Measurements from ENCODE around the gene CASZ1.

Gene CASZ1

DNA sequence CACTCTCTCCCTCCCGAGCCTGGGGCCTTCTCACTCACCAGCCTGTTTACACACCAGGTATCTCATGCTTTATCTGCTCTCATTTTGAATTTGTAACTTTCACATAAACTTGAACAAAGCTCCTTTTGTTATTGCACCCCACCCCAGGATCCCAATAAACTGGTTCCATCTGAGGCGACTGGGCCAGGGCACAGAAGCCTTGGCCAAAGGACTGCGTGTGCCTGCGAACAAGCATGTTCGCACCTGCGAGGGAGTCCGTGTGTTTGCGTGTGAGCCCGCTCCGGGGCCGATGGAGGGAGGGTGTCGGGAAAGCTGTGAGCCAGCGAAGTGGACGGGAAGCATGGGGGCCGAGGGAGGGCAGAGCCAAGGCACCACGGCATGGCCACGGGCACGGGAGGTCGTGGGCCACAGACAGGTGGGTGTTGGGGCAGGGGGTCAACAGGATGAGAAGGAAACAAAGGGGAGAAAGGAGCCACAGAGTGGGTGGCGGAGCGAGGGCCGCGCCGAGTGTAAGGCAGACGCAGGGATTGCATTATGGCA is 98.8 kb downstream of the CASZ1 start:
- no peak for DNase-seq

DNA sequence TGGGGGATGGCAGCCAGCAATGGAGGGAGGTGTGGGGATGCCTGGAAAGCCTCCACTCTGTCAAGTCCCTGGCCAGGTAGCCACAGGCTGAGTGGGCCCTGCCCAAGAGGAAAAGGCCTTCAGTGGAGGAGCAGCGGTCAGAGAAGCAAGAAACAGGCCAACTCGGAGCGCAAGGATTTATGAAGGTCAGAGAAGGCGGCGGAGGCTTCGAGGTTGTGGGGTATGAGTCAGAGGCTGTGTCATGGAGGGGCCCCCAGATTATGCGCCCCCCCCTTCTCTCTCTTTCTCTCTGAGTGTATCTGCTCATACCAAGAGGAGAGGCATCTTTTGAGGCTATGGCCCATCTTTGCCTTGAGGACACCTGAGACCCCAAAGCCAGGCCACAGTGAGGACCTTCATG is 99.5 kb downstream of the CASZ1 start:
- no peak for DNase-seq

DNA sequence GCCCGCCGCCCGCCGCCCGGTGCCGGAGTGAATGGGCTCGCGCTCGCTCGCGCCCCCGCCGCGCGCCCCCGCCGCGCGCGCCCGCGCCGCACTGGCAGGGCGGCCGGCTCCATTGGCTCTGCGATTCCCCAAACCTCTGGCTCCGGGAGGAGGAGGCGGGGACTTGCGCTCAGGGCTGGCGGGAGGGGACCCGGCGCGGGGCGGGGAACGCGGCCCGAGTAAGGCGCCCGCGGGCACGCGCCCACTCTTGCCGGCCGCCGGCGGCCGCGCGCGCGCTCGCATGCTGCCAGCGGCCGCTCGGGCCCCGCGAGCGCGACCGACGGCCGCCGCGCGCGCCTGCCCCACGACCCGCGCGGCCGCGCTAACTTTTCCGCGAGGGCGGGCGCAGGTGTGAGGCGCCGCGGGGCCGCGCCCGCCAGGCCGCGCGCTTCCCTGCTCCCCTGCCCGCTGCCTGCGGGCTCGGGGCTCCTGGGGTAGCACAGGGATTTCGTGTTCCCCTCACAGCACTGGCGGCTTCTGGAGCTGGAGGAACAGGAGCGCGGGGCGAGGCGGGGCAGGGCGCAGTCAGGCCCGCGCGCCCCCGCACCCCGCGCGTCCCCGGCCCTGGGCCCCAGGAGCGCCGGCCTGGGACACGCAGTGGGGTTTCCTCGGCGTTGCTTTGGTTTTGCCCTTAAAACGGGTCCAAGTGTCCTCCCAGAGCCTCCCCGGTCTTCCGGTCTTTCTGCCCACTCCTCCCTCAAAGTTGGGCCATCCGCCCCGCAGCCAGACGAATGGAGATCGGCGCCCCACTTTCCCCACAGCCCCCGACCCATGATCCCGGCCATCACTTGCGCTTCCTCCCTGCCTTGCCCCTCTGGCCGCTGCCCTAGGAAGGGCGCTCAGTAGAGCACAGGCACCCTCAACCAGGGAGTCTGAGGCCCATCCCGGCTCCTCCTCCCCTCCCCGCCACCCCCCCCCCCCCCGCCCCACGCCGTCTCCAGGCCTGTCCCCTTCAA is 101.5 kb downstream of the CASZ1 start:
- DNase-seq = peak; percentile 69

DNA sequence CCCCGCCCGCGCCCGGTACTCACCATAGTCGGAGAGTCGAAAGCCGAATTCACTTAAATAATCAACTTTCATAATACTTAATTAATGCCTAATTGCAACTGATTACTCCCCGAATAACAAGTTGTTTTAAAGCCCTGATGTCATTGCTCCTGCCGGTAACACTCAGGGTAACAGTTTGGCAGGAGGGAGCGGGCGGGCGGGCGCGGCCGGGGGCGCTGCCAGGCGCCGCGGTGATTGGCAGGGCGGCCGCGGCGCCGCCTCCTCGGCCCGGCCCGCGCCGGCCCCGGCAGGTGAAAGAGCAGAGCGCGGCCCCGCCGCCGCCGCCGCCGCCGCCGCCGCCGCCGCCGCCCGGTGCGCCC is 102.2 kb downstream of the CASZ1 start:
- DNase-seq = no peak

DNA sequence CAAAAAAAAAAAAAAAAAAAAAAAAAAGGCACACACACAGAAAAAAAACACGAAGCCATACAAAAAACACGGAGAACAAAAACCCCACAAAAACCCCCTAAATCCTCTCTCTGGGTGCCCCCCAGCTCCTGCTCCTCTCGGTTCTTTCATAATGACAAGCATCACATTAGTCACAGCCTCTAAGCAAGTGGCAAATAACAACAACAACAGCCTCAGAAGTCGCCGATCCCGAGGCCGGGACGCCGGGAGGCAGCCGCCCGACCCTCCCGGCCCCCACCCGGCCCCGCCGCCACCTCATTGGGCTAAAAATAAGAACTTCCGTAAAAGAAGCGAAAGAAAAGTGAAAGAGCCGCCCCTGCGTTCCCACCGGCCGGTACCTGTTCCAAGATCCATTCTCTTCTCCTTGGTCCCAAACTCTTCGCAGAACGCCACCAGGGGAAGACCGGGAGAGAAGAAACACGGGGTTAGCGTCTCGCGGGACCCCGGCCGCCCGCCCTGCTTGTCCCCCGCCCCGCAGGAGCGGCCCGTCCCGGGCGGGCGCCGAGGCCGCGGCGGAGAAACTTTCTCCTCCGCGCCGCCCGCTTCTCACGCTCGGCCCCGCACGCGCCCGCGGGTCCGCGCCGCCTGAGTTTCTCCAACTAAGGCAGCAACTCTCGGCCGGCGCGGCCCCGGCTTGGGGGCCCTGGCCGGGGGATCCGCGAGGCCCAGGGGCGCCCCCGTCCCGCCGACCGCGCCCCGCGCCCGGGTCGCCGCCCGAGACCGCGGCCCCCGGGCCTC is 102.8 kb downstream of the CASZ1 start:
- no peak for DNase-seq

DNA sequence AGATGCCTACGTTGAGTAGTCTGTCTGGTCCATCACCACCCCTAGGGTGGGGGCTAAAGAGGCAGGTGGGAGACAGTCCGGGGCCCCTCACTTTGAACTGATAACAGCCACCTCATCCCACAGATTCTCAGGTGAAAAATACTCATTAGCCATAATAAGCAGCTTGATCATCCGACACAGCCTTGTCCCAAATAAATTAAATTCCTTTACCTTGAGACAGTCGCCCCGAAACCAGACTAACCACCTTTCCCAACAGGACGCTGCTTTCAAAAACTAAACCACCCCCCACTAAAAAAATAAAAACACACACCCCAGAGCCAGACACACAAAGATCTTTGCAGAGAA is 103.3 kb downstream of the CASZ1 start:
- no peak for DNase-seq

DNA sequence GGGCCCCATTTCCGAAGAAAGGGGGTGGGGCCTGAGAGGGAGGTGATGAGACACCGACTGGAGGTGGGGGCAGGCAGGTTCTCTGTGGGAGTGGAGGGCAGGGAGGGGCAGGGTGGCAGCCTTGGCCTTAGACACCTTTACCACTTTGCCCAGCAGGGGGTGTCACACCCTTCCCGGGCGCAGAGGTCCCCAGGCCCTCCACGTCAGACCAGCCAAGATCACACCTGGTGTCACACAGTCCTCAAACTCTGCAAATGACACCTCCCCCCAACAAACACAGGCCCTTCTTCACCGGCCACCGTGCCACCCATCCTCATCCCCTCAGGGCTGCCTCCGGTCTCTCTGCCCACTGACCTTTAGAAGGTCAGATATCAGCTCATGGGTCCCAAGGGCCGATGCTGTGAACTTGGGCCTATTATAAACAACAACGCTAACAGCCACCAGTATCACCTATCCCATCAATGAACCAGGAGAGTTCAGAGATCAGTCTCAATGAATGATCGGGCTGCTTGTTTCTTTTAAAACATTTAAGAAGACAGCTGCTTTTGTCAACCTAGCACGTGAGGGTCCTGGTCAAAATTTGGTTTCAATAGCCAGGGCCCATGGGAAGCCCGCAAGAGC is 103.9 kb downstream of the CASZ1 start:
- DNase-seq = no peak

DNA sequence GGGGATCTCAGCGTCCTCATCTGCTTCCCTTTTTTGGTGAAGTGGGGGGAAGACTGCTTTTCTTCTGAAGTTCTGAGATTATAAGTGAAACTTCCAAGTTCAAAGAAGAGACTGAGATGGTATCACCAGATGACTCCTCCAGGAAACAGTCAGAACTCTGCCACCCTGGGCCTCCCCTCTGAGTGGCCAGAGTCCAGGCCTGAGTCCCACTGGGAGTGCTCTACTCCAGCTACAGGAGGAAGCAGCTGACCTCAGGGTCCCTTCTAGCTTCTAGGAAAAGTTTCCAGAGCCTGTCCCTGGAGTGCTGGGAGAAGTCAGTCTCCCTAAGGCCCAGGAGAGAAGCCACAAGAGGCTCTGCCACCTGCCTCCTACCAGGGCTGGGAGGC is 104.7 kb downstream of the CASZ1 start:
- DNase-seq = no peak

DNA sequence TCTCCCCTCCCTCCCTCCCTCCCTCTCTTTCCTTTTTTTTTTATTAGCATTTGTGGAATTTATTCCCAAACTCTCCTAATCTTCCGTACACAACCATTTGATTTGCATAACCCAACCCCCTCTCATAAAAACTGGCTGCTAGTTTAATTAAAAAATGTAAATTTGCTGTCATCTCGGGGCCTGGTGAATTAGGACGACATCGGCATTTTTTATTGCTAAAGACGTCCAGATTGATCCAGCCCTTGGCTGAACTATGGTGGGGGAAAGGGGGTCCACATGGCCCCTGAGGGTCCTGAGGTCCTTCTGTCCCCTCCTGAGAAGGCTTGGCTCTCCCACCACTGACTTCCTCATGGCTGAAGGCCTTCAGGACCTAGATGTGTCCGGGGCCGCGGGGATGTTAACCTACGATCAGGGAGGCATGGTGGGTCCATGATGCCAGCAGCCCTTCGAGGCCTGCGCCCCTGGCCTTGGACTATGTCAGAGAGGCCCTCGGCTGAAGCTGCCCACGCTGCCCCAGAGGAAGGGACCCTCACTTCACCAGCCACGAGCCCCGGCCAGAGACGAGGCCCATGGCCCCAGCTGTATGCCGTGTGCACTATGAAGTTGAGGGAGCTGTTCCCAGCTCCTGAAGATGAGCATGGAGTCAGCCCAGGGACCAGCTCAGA is 105.2 kb downstream of the CASZ1 start:
- DNase-seq = no peak

DNA sequence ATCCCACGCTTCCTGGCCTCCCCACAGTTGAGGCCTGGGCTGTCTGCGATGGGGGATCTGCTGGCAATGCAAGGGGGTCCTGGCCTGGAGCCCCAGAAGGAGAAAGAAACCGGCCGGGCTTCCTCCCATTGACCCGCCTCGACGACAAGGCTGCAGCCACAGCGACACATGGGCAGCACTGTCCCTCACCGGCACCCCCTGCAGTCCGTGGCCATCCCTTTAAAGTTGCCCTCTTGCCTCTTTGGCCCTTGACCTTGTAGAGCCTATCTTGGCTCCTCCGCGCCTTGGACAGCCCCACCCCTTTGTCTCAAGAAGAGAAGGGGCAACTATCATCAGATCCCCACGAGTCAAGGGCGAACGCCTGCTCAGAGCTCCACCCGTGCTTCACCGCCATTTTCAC is 106.0 kb downstream of the CASZ1 start:
- no peak for DNase-seq

DNA sequence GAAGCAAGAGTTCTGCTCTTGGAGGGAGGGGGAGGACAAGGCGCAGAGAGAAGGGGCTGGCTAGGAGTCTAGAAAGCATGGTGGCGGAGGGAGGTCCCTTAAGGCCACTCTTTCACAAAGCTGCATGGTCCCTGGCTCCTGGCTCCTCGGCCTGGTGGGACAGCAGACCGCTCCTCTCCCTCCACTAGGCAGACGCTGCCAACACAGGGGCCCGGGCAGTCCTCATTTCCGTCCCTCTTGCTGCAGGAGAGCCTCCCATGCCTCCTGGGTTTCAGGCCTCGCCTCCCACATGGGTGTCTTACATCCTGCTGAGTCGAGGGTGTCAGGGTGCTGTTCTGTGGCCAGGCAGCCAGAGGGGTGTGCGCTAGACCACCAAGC is 108.0 kb downstream of the CASZ1 start:
- DNase-seq = no peak

DNA sequence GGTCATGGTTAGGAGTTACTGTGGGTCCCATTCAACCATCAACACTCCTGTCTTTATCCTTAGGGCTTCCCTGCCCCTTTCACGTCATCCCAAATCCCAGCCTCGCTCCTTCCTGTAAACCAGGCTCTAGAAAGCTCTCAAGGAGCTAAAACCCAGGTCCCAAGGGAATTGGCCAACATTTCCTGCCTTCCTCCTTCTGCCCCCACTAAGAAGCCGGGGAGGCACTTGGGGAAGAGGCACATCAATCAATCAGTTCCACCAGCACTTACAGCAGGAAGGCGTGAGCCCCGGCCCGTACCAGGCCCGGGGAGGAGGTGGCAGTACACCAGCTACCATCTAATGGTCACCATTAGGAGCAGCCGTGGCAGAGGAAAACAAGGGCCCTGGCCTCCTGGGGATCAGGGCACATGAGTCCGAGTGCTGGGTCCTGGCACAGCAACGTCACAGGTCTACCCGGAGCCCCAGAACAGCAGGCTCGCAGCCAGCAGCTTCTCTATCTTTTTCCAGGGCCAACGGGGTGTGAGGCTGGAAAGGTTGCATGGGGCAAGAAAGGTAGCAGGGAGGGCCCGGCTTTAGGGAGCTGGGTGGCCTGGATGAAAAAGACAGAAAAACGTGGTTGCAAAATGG is 108.6 kb downstream of the CASZ1 start:
- DNase-seq = peak; percentile 66

DNA sequence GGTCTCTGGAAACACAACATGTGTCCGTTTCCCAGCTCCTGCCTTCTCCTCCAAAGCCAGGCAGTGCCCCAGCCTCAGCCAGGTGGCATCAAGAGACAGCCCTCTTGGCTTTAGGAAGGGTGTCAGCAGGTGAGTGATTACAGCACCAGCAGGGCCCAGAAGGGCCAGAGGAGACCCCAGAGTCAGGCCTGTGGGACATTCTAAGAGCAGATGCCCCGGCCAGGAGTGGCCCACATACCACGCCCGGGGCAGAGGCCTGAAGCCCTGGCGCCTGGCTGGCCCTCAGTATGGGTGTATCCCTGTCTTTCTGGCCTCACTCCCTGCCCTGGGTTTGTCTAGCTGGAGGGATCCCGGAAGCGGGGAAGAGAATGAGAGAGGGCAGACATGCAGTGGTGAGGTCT is 109.2 kb downstream of the CASZ1 start:
- DNase-seq = no peak

DNA sequence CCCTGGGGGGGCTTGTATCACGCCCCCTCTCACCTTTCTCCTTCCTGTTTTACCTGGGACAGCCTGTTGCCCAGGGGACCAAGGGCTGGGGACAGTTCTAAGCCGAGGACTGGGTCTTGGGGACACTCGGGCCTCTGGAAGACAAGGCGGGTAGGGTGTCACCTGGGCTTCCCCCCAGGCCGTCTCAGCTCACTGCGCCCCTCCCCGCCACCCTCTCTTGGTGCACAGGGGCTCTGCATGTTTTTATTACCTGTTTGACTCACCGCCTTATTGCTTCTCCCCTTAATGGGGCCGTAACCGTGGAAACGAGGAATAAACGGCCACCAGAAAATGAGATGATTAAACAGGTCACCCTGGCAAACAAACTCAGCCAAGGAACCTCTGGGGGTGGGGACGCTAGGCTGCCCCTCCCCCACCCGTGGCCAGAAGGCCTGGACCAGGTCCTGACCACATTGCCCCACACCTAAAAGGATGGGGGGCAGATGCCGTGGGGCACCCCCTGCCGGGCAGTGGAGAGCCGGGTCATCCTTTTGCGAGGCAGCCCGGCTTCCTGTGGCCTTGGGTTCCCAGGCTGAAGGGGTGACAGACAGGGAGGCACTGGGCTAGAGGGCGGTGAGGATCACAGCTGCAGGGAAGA is 109.9 kb downstream of the CASZ1 start:
- DNase-seq = peak; percentile 13

DNA sequence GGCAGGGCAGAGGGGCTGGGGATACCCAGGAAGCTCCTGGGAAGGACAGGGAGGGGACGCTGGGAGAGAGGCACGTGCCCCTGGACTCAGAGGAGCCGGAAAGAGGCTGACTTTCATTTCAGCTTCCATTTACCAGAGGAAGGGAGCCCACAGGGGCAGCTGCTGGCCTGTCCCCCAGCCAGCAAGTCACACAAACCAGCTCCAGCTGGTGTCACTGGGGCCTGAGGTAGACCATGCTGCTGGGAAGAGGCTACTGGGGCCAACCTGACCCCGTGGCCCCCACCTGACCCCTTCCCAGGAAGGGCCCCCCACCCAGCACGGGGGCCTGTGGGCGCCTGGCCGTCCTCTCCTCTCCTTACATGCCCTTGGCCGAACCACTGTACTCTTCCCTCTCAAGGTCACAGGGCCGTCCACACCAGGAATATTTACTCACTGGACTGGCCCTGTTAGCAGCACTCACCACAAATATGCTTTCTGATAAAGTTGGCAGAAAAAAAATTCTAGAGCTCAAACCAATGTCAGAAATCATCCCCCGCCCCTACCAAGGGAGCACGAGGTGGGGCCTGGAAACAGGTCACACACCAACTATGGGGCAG is 110.5 kb downstream of the CASZ1 start:
- no peak for DNase-seq

DNA sequence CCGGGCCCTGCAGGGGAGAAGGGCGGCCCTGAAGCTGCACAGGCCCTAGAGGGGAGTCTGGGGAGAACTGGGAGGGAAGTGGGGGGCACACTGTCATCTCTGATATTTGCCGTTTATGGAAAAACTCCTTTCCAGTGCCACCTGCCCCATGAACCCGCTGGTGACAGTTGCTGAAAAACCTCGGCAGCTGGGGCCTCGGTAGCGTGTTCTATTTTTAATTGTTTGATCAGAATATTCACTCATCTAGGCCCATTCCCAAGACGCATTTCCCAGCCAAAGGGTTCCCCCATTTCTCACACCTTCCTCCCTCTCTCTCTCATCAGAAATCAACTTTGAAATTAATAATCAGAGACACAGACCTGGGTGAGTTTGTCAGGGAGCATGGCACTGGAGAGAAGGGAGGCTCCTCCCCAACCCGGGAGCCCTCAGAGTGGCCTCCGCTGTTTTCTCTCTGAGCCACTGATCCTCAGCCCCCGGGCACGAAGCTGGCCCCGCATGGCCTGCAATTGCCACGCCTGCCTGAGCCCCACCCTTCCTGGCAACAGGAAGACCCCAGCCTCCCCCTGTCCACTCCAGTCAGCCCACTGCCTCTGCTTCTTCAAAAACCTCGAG is 111.1 kb downstream of the CASZ1 start:
- DNase-seq = no peak

DNA sequence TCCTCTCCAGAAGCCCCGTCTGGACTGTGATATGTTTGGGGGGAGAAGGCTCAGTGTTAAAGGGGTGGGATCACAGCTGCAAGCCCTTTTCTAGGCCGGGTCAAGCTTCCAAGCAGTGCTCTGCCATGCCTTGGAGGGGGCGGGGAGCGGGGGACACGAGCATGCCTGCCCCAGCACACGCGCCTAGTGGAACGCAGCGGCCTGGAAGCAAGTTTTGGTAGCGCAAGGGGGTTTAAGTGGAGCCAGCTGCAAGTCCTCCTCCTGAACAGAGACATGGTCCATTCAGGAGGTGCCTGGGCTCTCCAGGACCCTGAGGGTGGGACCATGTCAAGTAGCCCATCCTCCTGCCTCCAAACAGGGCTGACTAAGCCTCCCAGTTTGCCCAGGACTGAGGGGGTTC is 112.2 kb downstream of the CASZ1 start:
- no peak for DNase-seq

DNA sequence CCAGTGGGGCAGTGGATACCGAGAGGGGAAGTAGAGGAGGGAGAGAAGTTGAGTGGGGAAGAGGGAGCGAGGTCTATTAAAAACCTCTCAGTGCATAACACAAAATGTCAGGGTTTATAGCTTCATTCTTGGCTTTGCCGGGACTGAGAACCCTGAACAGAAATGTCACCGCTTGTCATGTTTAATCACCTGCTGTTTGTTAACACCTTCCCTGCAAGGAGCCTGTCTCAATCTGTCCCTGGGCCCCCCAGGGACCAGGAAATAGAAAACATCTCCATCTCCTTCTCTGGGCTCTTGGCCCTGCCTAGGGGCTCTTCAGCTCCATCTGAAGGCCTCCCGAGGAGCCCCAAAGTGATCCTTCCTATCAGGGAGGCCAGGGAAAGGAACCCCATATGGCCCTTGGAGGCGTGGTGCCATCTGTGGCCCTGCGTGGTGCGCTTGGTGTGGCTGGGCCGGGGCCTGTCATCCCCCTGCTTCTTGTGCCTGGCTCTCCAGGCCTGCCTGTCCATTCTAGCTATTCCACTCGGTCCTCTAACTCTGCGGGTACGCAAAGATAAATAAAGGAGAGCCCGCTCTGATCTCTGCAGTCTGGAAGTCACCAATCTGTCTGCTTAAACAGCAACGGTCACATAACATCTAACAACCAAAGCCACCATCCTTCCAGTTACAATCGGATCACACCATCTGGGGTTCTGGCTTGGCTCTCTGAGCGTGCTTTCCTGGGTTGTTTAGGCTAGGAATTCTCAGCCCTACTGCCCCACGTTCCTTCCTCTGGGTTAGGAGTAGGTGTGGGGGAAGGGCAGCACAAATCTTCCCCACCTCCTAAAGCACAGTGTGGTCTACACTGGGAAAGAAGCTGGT is 113.8 kb downstream of the CASZ1 start:
- DNase-seq = no peak

DNA sequence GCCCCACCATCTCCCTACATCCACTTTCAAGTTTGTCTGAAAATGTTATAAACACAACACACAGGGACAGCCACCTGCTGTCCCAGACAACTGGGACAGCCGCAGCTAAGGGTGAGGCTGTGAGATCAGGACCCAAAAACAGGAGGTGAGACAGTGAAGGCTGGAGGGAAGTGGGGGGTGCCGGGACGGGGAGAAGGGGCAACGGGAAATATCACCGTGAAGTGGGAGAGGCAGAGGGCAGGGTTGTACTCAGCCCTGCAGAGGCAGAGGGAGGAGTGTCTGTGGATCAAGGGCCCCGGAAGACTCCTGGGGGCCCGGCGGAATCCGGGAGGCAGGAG is 114.4 kb downstream of the CASZ1 start:
- DNase-seq = no peak
